ENCODE measurements around the gene ARHGEF39.

DNA sequence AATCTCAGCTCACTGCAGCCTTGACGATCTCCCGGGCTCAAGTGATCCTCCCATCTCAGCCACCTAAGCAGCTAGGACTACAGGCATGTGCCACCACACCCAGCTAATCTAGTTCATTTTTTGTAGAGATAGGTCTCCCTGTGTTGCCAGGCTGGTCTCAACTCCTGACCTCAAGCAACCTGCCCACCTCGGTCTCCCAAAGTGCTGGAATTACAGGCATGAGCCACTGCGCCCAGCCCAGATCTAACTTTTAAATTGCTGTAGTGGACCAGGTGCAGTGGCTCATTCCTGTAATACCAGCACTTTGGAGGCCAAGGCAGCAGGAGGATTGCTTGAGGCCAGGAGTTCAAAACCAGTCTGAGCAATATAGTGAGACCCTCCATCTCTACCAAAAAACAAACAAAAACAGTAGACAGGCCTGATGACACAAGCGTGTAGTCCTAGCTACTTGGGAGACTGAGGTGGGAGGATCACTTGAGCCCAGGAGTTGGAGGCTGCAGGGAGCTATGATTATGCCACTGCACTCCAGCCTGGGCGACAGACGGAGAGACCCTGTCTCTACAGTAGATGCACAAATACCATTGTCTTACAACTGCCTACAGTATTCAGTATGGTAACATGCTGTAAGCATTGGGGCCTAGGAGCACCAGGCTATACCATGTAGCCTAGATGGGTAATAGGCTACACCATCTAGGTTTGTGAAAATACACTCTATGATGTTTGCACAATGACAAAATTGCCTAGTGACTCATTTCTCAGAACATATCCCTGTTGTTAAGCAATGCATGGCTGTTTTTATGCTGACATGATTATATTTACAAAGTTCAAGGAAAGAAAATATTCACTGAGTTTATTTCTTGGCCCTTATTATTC, 12.8 kb downstream of the ARHGEF39 start:
- TF ChIP-seq EZH2phosphoT487 (IDR thresholded peaks at IDR 0.05; ENCODE audit: insufficient read depth, low read depth) (no peak), EZH2 (IDR thresholded peaks at IDR 0.05; ENCODE audit: insufficient read depth, poor library complexity, severe bottlenecking) (no peak)
